GM12865 (cell line): ENCODE data around the gene PRLR.

Experiments used
- DNase-seq: peaks from one replicate; pipeline ENCODE4 v3.0.0; 2010; ENCODE audit warnings: low read depth
- H3K4me3 ChIP-seq: 2 replicates; pipeline ENCODE4 v1.5.1; 2011; ENCODE audit warnings: mild to moderate bottlenecking, low read depth, low read length, control low read depth
- TF ChIP-seq, protein P1 (sequence below): IDR thresholded peaks from 2 replicates; pipeline ENCODE4 v1.5.1; 2011; ENCODE audit warnings: low read length, control low read depth, low read depth, inconsistent platforms; ENCODE audit not compliant: insufficient read depth; ENCODE audit errors: missing control alignments

The PRLR gene

DNA sequence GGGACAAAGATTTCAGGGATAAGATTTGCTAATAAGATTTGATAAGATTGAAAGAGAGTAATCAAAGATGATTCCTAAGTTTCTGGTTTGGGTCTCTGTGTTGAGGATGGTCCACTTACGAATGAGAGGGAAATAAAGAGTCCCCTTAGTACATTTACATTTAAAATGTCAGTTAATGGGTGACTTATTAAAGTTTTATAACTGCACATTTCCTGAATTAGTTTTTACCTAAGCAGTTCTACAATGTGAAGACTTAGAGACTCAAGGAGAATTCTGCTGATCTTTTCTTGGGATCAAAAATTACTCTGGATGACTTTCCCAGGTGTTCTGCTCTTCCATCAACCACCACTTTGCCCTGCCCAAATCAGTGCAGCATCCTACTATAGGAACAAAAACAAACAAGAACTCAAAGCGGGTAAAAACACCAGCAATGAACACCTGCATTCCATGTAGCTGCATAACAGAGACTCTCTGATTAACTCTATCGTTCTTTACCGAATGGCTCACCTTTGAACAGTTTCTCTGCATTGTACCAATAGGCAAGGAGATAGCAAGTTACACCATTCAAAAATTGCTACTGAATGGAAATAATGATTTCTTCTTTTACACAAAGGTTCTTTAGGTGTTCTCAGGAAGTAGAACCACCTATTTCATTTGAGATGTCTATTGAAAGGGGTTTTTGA lies 65.3 kb downstream of the PRLR start:
- H3K4me3 ChIP-seq = no peak overlapping the region
- DNase-seq = no peak
- TF ChIP-seq, protein P1, sequence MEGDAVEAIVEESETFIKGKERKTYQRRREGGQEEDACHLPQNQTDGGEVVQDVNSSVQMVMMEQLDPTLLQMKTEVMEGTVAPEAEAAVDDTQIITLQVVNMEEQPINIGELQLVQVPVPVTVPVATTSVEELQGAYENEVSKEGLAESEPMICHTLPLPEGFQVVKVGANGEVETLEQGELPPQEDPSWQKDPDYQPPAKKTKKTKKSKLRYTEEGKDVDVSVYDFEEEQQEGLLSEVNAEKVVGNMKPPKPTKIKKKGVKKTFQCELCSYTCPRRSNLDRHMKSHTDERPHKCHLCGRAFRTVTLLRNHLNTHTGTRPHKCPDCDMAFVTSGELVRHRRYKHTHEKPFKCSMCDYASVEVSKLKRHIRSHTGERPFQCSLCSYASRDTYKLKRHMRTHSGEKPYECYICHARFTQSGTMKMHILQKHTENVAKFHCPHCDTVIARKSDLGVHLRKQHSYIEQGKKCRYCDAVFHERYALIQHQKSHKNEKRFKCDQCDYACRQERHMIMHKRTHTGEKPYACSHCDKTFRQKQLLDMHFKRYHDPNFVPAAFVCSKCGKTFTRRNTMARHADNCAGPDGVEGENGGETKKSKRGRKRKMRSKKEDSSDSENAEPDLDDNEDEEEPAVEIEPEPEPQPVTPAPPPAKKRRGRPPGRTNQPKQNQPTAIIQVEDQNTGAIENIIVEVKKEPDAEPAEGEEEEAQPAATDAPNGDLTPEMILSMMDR = no peak

DNA sequence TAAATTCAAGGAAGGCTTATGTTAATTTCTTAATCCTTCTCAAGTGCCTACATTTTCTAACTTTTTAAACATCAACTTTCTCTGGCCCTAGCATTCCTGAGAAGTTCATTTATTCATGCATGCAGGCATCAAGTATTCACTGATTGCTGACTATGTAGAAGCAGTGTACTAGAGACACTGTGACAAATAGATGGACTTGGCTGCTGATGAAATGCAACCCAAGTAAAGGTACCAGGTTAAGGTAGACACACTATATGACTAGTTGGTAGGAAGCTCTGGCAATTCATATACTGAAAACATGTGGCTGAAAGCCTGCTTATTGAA lies 66.6 kb downstream of the PRLR start:
- no peak overlapping the region for H3K4me3 ChIP-seq
- TF ChIP-seq, protein P1 = no peak
- DNase-seq = no peak

DNA sequence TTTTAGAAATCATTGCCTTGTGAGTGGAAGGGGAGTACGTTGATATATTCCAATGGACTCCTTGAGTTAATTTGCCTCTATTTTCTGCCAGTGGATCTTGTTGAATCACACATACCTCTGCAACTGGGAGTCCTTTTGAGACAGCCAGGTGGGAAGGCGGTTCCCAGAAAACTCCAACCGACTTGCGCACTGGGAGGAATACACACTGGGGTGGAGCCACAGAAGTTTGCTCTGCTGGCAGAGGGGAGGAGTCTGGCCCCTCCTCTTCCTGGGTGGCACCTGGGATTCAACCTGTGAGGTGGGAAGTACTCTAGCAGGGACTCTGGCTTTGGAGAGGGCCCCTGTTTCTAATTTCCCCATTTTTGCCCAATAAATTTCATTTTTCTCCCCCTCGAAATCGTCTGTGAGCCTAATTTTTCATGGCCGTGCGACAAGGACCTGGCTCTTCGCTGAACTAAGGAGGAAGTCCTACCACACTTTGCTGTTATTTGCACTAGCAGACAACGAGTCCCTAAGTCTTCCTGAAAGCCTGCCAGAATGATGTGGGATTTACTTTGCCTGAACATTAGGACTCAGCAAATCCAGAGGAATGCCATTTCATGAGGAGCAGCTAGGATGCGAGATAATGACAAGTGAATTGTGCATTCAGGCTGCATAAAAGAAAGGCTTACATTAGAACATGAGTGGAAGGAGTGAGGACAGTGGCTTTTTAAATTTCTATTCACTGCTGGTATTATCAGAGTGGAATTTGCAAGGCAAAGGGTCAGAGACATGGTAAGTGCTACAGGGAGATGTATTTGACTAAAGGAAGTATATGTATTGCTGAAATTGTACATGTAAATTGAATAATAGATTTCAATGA lies 67.2 kb downstream of the PRLR start:
- TF ChIP-seq, protein P1 = no peak
- H3K4me3 ChIP-seq = no peak overlapping the region
- no peak for DNase-seq

DNA sequence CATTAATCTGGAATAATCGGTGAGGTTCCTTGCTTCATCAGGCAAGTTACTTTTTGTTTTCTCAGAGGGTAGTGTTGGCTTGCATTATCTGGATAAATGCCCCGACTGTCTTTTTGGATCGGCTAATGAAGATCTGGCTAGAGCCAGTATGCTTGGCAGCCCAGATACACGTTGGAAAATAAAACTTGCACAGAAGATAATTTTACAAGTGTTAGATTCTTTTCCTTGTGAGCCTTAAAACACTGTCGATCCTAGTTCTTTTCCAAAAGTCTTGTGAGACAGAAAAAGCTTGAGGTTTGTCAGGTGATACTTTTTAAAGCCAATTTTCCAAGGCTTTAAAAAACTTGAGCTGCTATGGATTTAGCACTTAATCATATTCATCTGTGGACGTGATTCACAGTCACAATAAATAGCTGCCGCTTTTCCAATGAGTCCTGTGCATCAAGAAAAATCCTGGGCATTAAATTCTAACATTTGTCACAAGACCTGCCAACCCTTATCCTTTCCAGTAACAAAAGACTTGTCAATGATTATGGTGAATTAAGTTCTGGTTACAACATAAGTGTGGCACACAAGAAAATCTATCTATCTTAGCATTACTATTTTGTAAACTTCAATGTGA lies 68.5 kb downstream of the PRLR start:
- no peak overlapping the region for H3K4me3 ChIP-seq
- TF ChIP-seq, protein P1 = no peak
- no peak for DNase-seq

DNA sequence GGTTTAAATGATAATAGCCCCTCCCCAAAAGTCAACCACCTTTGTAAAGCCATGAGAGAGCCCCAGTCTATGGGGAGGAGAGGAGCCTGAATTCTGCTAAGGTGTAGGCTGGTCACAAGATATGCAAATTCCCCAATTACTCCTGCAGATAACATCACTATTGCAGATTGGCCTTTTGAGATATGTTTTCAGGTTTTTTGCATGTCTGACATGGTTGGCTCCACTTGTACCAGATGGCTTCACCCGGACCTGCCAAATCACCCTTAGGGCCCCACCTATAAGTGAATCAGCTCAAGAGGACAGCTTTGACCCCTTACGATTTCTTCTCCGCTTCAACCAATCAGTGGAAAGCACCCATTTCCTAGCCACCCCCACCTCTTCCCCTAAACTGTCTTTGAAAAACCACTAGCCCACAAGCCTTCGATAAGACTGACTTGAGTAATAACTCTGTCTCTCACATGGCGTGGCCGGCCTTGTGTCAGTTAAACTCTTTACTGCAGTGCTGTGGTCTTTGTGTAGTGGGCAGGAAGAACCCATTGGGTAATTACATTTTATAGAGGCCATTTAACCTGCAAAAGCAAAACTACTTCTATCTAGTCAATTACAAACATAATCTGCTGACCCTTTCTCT lies 69.7 kb downstream of the PRLR start:
- H3K4me3 ChIP-seq = no peak overlapping the region
- DNase-seq = no peak
- TF ChIP-seq, protein P1 = no peak

DNA sequence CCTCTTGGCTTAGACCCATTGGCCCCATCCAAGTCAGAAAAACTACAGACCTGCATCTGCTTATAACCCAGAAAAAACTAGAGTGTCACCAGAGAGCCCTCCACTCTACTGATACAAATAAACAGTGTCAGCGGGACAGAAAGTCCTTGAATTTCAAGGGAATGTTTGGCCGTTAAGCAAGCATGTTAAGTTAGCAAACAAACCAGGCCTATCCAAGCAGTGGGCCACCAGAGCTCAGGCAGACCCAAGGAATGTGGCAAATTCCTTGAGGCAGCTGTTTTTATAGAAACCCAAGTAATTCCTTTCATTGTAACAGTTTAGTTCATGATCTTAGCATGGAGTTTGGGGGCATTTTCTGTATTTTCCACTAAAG lies 70.9 kb downstream of the PRLR start:
- H3K4me3 ChIP-seq = no peak overlapping the region
- TF ChIP-seq, protein P1 = no peak
- DNase-seq = no peak
